ENCODE measurements around the gene PPP1R16B.

PPP1R16B gene

DNA sequence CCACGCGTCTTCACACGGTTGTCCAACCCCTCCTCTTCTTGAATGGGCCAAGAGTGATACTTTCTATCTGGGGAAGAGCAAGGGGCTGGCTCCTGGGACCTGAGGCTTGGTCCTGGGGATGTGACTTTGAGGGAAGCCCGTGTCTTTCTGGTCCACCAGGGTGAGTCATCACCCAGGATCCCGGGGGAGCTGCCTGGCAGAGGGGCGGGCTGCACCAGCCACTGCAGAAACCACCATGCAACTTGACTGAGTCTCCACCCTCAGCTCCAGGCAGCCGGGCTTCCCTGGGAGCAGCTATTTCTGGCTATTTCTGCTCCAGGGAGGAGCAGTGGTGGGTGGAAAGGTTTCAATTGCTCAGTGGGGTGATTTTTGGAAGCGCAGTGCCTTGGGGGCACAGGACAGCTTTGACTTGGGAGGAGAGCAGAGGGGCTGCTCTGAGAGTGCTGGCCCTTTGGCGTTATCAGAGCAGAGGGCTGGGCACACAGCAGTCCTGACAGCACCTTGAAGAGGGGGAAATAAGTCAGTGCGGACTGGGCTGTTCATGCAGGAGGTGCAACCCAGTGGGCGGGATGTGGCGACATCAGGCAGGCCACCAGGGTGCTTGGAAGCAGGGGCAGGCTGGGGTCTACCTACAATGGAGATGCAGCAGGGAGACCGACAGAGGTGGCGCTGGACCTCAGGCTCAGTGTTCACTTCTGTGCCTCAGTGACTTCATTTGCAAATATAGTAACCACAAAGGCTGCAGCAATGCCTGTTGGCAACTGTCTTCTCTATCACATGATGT, 75.6 kb downstream of the PPP1R16B start:
- Histone ChIP-seq H3K4ac (ENCODE audit: low read length) (no peak overlapping the region), H3K36me3 (replicated peaks in 1 of 2; ENCODE audit: control insufficient read depth in 2 of 2, insufficient read depth in 2 of 2, low read length in 2 of 2) (no peaks in the 10 kb centered on the region), H3K27me3 (ENCODE audit: control insufficient read depth in 3 of 3, insufficient read depth in 3 of 3, low read depth in 1 of 3, low read length in 3 of 3) (peaks cover 0 to 2% (median 0%) of the 10 kb centered on the region in 3 experiments), H3K14ac (ENCODE audit: low read length) (no peak overlapping the region), H3K23ac (ENCODE audit: low read depth, low read length, poor library complexity) (no peak overlapping the region), H4K91ac (ENCODE audit: low read depth, low read length, poor library complexity) (no peak overlapping the region), H2AFZ (ENCODE audit: low read length) (no peak overlapping the region), H2BK15ac (ENCODE audit: low read length) (no peak overlapping the region), H3K9ac (ENCODE audit: low read depth, low read length, poor library complexity) (no peak overlapping the region), H3K18ac (ENCODE audit: low read length) (no peak overlapping the region), H2BK12ac (ENCODE audit: low read length) (no peak overlapping the region), H3K9me3 (replicated peaks in 1 of 2; ENCODE audit: control insufficient read depth in 2 of 2, insufficient read depth in 1 of 2, low read depth in 1 of 2, low read length in 2 of 2) (no peaks in the 10 kb centered on the region), H3K4me1 (ENCODE audit: control insufficient read depth in 2 of 2, insufficient read depth in 1 of 2, low read depth in 1 of 2, low read length in 2 of 2) (no peaks in the 10 kb centered on the region), H2BK120ac (ENCODE audit: low read depth, low read length) (no peak overlapping the region), H2BK5ac (ENCODE audit: low read length) (no peak overlapping the region), H3K4me3 (ENCODE audit: low read length in 2 of 2) (no peak overlapping the region), H2AK5ac (ENCODE audit: low read depth, low read length) (no peak overlapping the region), H3K27ac (replicated peaks; ENCODE audit: low read length) (no peak overlapping the region), H3K4me2 (ENCODE audit: insufficient read depth, low read length, poor library complexity, severe bottlenecking) (no peak overlapping the region), H3K79me1 (ENCODE audit: low read depth, low read length) (no peaks in the 10 kb centered on the region), H4K8ac (ENCODE audit: low read depth, low read length) (no peak overlapping the region)
- DNase-seq (ENCODE audit: low spot score), result no peak
- no CpG with 5 or more reads among the region's 14 CpGs for WGBS, 2 donors (ENCODE audit: extremely low coverage in 2 of 2, insufficient read length in 2 of 2, insufficient replicate concordance in 1 of 2)

DNA sequence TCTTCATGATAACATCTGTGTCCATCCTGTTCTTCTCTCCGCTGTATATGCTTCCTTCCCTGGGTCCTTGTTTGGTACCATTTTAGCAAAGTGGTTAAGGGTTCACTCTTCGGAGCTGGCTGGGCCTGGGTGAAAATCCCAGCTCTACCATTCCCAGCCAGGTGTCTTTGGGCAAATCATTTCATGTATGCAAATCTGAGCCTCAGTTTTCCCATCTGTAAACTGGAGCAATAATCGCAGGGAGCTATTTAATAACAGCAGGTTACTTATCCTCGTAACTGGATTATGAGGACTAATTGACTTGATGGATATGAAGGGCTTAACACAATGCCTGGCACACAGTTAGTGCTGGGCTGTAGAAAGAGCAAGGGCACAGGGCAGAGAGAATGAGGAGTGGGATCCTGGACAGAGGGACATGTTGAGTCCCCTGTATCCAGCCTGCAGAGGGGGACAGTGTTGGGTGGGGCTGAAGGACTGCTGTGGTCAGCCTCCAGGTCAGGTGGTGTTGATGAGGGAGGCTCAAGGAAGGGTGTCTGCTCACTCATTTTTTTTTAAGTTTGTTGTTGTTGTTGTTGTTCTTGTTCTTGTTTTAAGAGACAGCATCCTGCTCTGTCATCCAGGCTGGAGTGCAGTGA, 76.4 kb downstream of the PPP1R16B start:
- H3K4me3 ChIP-seq (ENCODE audit: low read length in 2 of 2), result no peak overlapping the region
- no peak overlapping the region for H2BK5ac ChIP-seq (ENCODE audit: low read length)
- H2BK15ac ChIP-seq (ENCODE audit: low read length), result no peak overlapping the region
- no peaks in the 10 kb centered on the region for H3K36me3 ChIP-seq (replicated peaks in 1 of 2; ENCODE audit: control insufficient read depth in 2 of 2, insufficient read depth in 2 of 2, low read length in 2 of 2)
- no peak overlapping the region for H3K4me2 ChIP-seq (ENCODE audit: insufficient read depth, low read length, poor library complexity, severe bottlenecking)
- H3K14ac ChIP-seq (ENCODE audit: low read length), result no peak overlapping the region
- H4K91ac ChIP-seq (ENCODE audit: low read depth, low read length, poor library complexity), result no peak overlapping the region
- H2BK12ac ChIP-seq (ENCODE audit: low read length), result no peak overlapping the region
- no peak overlapping the region for H3K18ac ChIP-seq (ENCODE audit: low read length)
- no peak overlapping the region for H3K4ac ChIP-seq (ENCODE audit: low read length)
- H3K27me3 ChIP-seq (ENCODE audit: control insufficient read depth in 3 of 3, insufficient read depth in 3 of 3, low read depth in 1 of 3, low read length in 3 of 3), result peaks cover 0 to 2% (median 0%) of the 10 kb centered on the region in 3 experiments
- no peak overlapping the region for H3K9ac ChIP-seq (ENCODE audit: low read depth, low read length, poor library complexity)
- no peak overlapping the region for H3K27ac ChIP-seq (replicated peaks; ENCODE audit: low read length)
- DNase-seq (ENCODE audit: low spot score), result no peak
- H4K8ac ChIP-seq (ENCODE audit: low read depth, low read length), result no peak overlapping the region
- no peak overlapping the region for H2BK120ac ChIP-seq (ENCODE audit: low read depth, low read length)
- H3K9me3 ChIP-seq (replicated peaks in 1 of 2; ENCODE audit: control insufficient read depth in 2 of 2, insufficient read depth in 1 of 2, low read depth in 1 of 2, low read length in 2 of 2), result no peaks in the 10 kb centered on the region
- no peak overlapping the region for H3K23ac ChIP-seq (ENCODE audit: low read depth, low read length, poor library complexity)
- no peaks in the 10 kb centered on the region for H3K4me1 ChIP-seq (ENCODE audit: control insufficient read depth in 2 of 2, insufficient read depth in 1 of 2, low read depth in 1 of 2, low read length in 2 of 2)
- H2AK5ac ChIP-seq (ENCODE audit: low read depth, low read length), result no peak overlapping the region
- no peaks in the 10 kb centered on the region for H3K79me1 ChIP-seq (ENCODE audit: low read depth, low read length)
- no peak overlapping the region for H2AFZ ChIP-seq (ENCODE audit: low read length)
- WGBS, 2 donors (ENCODE audit: extremely low coverage in 2 of 2, insufficient read length in 2 of 2, insufficient replicate concordance in 1 of 2), result no CpG with 5 or more reads among the region's 4 CpGs

DNA sequence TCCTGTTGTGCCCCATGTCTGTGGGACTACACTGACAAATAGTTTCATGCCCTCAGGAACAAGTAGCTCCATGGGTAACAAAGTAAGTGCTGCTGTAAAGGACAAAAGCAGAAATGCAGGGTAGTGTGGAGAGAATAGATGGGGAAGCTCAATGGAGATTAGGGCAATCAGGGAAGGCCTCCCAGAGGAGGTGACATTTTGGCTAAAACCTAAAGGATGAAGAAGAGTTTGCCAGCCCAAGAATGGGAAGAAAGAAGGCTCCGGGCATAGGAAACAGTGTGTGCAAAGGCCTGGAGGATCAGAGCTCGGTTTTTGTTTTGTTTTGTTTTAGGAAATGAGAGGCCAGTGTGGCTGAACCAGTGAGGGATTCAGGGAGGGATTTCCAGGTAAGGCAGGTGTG, 77.1 kb downstream of the PPP1R16B start:
- Histone ChIP-seq H3K36me3 (replicated peaks in 1 of 2; ENCODE audit: control insufficient read depth in 2 of 2, insufficient read depth in 2 of 2, low read length in 2 of 2) (no peaks in the 10 kb centered on the region), H2BK120ac (ENCODE audit: low read depth, low read length) (no peak overlapping the region), H2BK15ac (ENCODE audit: low read length) (no peak overlapping the region), H3K4ac (ENCODE audit: low read length) (no peak overlapping the region), H3K9ac (ENCODE audit: low read depth, low read length, poor library complexity) (no peak overlapping the region), H3K9me3 (replicated peaks in 1 of 2; ENCODE audit: control insufficient read depth in 2 of 2, insufficient read depth in 1 of 2, low read depth in 1 of 2, low read length in 2 of 2) (no peaks in the 10 kb centered on the region), H3K4me3 (ENCODE audit: low read length in 2 of 2) (no peak overlapping the region), H3K4me1 (ENCODE audit: control insufficient read depth in 2 of 2, insufficient read depth in 1 of 2, low read depth in 1 of 2, low read length in 2 of 2) (no peaks in the 10 kb centered on the region), H3K18ac (ENCODE audit: low read length) (no peak overlapping the region), H3K27ac (replicated peaks; ENCODE audit: low read length) (no peak overlapping the region), H3K14ac (ENCODE audit: low read length) (no peak overlapping the region), H3K4me2 (ENCODE audit: insufficient read depth, low read length, poor library complexity, severe bottlenecking) (no peak overlapping the region), H3K27me3 (ENCODE audit: control insufficient read depth in 3 of 3, insufficient read depth in 3 of 3, low read depth in 1 of 3, low read length in 3 of 3) (peaks cover 0 to 2% (median 0%) of the 10 kb centered on the region in 3 experiments), H3K79me1 (ENCODE audit: low read depth, low read length) (no peaks in the 10 kb centered on the region), H4K8ac (ENCODE audit: low read depth, low read length) (no peak overlapping the region), H2BK5ac (ENCODE audit: low read length) (no peak overlapping the region), H3K23ac (ENCODE audit: low read depth, low read length, poor library complexity) (no peak overlapping the region), H4K91ac (ENCODE audit: low read depth, low read length, poor library complexity) (no peak overlapping the region), H2BK12ac (ENCODE audit: low read length) (no peak overlapping the region), H2AFZ (ENCODE audit: low read length) (no peak overlapping the region), H2AK5ac (ENCODE audit: low read depth, low read length) (no peak overlapping the region)
- no CpG with 5 or more reads among the region's 2 CpGs for WGBS, 2 donors (ENCODE audit: extremely low coverage in 2 of 2, insufficient read length in 2 of 2, insufficient replicate concordance in 1 of 2)
- no peak for DNase-seq (ENCODE audit: low spot score)

Data from neuronal stem cell (in vitro differentiated cells).